Left cardiac atrium (tissue), 4 donors: Measurements from ENCODE around the gene KCNIP1. TPM values are rescaled to one million over a fixed set of nuclear protein-coding genes. Genes with fewer than 3 reads are reported as not detected.
A peak's percentile ranks its signal among the peaks of the same experiment; 100 is the strongest.

Experiments
- ATAC-seq, 2 donors: fragments of 200-7000 bp; cut with Tn5 transposase; one replicate each; pipeline ENCODE4 v1.9.1; 2020; ENCODE audit warnings: mild to moderate bottlenecking in 2 of 2, moderate library complexity in 2 of 2
- DNase-seq: peaks from one replicate; pipeline ENCODE4 v3.0.0-alpha.2; 2020
- intact Hi-C, 2 donors: fragments of 100-400 bp; cut with DNase I; formaldehyde crosslinking; loops; one replicate each; pipeline versions ENCODE4 v1.14.1 to v1.15.1; 2022 to 2023
- total RNA-seq, 2 donors: library from RNA; stranded (reverse); fragmentation: NEBNext Ultra II Directional; extraction: Animal tissue kit (Norgen Biotek cat#: 25700); gene quantifications; one replicate each; pipeline ENCODE4 v1.2.1, GENCODE V29; 2021
- donor health status: DM: no; HTN: yes; CAD: no.
- donor health status: DM: no; HTN: yes; CAD: no; lungs with severe emphysema.
- donor health status: DM: yes; HTN: yes; CAD: no.
- donor health status: Dilated cardiomyopathy.

KCNIP1 gene
- total RNA-seq, 2 donors from 2014 or later = not detected

DNA sequence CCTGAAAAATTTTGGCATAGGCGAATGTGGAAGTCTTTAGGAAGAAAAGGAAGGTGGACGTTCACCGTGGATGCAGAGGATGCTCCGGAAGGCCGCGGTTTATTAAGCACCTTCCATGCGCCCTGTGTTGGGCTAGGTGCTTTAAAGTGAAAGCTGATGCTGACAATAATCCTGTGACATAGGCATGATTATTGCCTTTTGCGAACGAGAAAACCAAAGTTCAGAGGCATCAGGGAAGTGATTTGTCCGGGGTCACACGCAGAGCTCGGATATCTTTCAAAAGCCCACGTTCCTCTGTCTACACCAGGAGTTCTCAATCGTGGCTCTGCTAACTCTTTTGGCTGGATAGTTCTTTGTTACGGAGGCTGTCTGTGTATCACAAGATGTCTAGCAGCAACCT, 267.7 kb downstream of the KCNIP1 start:
- intact Hi-C loops = no loop called here
- no peak for DNase-seq
- ATAC-seq = no peak

GRCh38 chr5:170773024-170773985, 269.5 kb downstream of the KCNIP1 start:
- intact Hi-C loops = no loop called here
- DNase-seq = no peak
- ATAC-seq = no peak

- DNase-seq (no peak), ATAC-seq (no peak)
- intact Hi-C loops = no loop called here
Measured at GRCh38 chr5:170774831-170775230, 271.0 kb downstream of the KCNIP1 start.

DNA sequence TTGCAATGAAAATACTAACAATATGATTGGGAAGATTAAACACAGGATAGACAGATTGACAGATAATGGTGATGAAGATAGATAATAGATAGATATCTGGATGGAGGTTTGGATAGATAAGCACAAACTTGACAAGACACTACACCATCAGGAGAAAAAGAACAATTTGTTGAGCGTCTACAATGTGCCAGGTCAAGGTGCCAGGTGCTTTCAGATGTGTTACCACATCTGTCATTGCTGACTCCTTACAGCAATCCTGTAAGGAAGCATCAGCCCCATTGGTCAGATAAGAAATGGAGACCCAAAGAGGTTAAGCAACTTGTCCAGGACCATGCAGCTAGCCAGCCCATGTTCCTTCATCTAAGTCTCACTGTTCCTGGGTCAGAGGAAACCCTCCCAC, 278.1 kb downstream of the KCNIP1 start:
- DNase-seq = no peak
- intact Hi-C loops = no loop called here
- no peak for ATAC-seq

DNA sequence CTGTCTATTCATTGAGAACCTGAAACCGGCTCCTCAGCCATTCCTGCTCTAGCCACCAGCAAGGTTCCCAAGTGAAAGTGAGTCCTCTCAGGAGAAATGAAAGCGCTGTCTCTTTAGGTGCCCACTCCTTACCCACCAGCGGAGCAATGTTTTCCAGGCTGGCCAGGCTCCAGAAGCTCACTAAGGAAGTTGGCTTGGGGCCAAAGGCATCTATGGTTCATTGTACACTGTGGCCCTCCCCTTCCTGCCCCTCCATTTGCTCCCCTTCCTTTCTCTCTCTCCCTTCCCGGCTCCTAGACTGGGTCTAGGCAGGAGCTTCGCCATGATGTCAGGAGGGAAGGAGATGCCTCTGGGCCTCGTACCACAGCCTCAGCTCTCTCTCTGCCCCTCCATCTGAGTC, 278.6 kb downstream of the KCNIP1 start:
- intact Hi-C loops = no loop called here
- no peak for ATAC-seq
- DNase-seq = peak; percentile 28

- DNase-seq = no peak
- intact Hi-C loops = no loop called here
- no peak for ATAC-seq
Measured at GRCh38 chr5:170783498-170784247, 279.9 kb downstream of the KCNIP1 start, which contains the start of gene GABRP. Gene GABRP, plus strand, starts transcription at chr5:170783725. Its CDS starts 4,891 bp downstream, at chr5:170788616.

DNA sequence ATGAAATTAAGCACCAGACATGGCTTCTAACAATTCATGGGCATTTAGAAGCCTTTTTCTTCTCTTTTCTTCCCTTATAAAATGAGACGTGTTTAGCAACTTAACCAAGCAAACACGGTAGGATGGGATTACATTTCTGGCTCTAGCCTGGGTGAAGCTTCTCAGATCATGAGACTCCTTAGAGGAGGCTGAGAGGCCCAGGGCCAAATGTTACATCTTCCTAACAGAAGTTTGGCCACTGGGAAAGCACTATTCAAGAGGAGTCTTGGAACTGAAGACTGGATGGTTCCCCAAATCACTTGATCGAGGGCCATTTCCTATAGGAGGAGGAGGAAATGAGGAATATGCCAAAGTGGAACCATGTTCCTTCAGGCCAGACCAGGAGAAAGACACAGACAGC, 281.6 kb downstream of the KCNIP1 start:
- intact Hi-C loops = no loop called here
- DNase-seq (no peak), ATAC-seq (no peak)

Other genes starting within 250 kb of the KCNIP1 start
- 10 to 100 TPM; 10.6 to 12.3 TPM for gene LCP2, start 206.2 kb upstream of the KCNIP1 start, total RNA-seq
- gene KCNMB1, start 114.7 kb upstream of the KCNIP1 start, total RNA-seq = 1 to 10 TPM; 2.2 to 6.0 TPM